ELF-1 (cell line): ENCODE data around the gene MT1X.

Experiments used
- DNase-seq: peaks from one replicate; pipeline ENCODE4 v3.0.0-alpha.2; 2016; ENCODE audit warnings: low read depth, low spot score

Gene MT1X

DNA sequence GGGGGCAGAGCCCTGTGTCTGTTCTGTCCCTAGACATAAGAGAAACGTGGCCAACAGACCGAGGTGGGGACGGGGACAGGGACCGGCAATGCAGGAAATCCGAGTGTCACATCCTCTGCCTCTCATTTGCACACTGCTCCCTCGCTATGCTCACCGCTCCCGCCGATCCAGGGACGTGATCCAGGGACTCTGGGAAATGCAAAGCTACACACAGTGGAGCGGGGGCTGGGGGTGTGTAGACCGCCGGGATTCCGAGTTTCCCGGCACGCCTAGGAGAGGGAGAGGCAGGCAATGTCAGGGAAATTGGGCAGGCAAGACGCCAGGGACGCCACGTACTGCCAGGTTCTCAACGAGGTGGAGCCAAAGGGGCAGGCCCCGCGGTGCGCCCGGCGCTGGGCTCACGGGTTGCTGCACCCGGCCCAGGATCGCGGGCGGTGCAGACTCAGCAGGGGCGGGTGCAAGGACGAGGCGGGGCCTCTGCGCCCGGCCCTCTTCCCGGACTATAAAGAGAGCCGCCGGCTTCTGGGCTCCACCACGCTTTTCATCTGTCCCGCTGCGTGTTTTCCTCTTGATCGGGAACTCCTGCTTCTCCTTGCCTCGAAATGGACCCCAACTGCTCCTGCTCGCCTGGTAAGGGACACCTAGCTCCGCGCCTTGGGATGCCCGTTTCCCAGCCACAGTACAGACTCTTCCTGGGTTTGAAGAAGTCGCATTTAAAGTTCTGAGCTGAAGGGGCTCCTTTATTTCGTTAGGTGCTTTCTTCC, at the start of gene MT1X:
Gene MT1X, plus strand, starts transcription at position 532 of the 764 bp plus-strand sequence. Its CDS starts 71 bp downstream, at position 603.
- DNase-seq: peak; percentile 91

DNA sequence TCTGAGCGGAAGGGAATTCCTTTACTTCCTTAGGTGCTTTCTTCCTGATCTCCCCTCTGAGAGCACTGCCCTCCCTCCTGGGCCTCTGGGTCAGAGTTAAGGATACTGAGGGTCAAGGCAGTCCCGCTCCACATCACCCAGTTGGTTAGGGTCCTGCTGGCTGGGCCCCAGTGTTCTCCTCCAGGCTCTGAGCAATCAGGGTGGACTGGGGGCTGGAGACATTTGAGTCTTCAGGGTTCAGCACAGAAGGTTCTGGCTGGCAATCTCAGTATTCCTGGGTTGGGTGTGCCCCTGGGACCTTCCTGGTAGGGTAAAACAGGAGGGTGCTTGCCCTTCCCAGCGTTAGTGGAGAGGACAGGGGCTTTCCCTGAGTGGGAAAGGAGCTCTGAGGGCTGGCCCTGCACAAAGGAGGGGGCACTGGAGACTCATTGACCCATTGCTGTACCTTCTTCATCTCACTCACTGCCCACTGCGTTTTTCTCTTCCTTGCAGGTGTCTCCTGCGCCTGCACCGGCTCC, 49.4 kb upstream of the MT1X start:
- no peak for DNase-seq

GRCh38 chr16:56633535-56633934, 48.7 kb upstream of the MT1X start:
- no peak for DNase-seq

DNA sequence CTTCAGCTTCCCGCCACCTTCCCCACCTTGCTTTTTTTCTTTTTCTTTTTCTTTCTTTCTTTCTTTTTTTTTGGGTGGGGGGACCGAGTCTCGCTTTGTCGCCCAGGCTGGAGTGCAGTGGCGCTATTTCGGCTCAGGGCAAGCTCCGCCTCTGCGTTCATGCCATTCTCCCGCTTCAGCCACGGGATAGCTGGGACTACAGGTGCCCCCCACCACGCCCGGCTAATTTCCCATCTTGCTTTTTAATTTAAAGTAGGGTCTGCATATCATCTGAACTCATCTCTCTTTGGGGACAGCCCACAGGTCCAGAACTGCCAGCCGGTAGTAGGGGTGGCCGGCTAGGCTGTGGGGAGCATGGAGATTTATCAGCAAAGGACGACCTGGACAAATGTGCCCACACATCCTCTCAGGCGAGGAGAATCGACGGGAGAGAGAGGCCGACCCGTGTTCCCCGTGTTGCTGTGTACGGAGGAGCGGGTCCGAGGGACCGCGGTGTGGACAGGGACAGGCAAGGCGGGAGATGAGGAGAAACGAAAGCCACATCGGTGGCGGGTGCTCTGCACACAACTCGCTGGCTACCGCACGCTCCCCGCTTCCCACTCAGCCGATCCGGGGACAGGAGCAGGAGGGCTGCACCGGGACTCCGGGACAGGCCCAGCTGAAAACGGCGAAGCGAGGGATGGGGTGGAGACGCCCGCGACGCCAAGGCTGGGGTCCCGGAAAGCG, 47.4 kb upstream of the MT1X start:
- DNase-seq: no peak

DNA sequence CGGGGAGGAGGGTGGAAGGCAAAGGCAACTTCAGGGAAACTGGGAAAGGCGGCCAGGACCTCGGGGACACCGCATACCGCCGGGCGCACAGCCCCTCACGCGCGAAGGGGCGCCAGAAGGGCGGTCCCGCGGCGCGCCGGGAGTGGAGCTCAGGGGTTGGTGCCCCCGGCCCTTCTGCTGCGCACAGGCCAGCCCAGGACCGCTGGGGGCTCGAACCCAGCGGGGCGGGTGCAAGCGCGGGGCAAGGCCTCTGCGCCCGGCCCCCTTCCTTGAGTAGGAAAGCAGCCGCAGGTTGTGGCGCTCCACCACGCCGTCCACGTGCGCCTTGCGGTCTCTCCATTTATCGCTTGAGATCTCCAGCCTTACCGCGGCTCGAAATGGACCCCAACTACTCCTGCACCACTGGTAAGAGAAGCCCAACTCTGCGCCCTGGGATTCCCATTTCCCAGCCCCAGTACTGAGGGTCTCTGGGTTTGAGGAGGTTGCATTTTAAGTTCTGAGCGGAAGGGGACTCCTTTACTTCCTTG, 46.8 kb upstream of the MT1X start:
- DNase-seq: no peak

- no peak for DNase-seq
These were observed 45.5 kb upstream of the MT1X start for GRCh38 chr16:56636616-56637413.

DNA sequence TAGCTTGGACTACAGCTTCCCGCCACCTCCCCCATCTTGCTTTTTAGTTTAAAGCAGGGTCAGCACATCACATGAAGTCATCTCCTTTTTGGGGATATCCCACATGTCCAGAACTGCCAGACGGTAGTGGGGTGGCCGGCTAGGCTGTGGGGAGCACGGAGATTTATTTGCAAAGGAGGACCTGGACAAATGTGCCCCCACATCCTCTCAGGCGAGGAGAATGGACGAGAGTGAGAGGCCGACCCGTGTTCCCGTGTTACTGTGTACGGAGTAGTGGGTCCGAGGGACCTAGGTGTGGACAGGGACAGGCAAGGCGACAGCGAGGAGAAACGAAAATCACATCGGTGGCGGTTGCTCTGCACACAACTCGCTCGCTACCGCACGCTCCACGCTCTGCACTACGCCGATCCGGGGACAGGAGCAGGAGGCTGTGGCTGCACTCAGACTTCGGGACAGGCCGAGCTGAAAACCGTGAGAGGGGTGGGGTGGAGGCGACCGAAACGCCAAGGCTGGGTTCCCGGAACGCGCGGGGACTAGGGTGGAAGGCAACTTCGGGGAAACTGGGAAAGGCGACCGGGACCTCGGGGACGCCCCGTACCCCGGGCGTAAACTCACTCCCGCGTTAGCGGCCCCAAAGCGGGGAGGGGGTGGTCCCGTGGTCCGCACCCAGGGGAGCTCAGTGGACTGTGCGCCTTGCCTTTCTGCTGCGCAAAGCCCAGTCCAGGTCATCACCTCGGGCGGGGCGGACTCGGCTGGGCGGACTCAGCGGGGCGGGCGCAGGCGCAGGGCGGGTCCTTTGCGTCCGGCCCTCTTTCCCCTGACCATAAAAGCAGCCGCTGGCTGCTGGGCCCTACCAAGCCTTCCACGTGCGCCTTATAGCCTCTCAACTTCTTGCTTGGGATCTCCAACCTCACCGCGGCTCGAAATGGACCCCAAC, 44.2 kb upstream of the MT1X start, which contains the start of gene MT1A:
Gene MT1A, plus strand, starts transcription at position 853 of the 937 bp plus-strand sequence. Its CDS starts 73 bp downstream, at position 926.
- DNase-seq: peak; percentile 76

DNA sequence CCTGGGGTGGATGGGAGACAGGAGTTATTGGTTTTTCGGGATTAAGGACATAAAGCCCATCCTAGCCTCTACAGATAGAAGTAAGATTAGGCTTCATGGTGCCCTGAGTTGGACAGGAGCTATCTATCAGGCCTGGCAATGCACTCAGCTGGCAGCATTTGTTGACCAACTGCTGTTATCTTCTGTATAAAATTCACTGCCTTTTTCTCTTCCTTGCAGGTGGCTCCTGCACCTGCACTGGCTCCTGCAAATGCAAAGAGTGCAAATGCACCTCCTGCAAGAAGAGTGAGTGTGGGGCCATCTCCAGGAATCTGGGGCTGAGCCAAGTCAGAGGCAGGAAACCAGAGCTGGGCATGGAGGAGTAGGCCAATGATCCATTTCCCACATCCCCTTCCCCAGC, 43.2 kb upstream of the MT1X start:
- no peak for DNase-seq

- no peak for DNase-seq
These were observed 42.2 kb upstream of the MT1X start for GRCh38 chr16:56640076-56640475.

DNA sequence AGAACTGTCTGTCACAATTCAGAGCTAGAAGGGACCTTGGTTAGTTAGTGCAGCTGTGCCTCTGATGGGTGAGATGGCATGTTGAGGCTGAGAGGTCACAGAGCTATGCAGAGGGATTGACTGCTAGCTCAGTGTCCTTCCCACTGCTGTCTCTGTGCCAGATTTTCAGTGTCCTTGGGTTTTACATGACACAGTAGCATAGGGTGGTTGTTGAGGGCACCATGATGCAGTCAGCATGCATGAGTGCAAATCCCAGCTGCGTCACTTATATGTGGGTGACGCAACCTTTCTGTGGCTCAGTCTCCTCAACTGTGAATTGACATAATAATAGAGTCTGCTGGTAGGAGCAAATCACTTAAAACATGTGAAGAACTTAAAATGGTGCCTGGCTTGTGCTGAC, 41.1 kb upstream of the MT1X start:
- DNase-seq: no peak

GRCh38 chr16:56643080-56643778, 39.0 kb upstream of the MT1X start:
- DNase-seq: peak; percentile 72

GRCh38 chr16:56643833-56644232, 38.4 kb upstream of the MT1X start:
- no peak for DNase-seq

GRCh38 chr16:56645311-56645710, 37.0 kb upstream of the MT1X start:
- no peak for DNase-seq

DNA sequence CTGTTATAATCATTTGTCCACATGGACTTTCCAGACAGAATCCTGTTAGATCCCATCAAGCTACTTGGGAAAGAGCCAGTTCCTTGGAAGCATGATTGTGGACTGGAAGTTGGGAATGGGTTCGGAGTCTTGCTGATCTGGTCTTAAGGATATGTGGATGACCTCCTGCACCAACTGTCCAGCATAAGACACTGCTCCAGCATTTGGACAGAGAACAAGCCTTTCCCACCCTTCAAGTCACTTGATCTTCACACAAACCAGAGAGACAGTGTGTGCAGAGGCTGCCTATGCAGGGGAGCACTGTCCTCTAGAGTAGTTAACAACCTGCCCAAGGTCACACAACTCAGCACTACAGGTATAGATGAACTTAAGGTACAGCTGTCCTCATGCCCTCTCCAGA, 36.4 kb upstream of the MT1X start:
- no peak for DNase-seq

DNA sequence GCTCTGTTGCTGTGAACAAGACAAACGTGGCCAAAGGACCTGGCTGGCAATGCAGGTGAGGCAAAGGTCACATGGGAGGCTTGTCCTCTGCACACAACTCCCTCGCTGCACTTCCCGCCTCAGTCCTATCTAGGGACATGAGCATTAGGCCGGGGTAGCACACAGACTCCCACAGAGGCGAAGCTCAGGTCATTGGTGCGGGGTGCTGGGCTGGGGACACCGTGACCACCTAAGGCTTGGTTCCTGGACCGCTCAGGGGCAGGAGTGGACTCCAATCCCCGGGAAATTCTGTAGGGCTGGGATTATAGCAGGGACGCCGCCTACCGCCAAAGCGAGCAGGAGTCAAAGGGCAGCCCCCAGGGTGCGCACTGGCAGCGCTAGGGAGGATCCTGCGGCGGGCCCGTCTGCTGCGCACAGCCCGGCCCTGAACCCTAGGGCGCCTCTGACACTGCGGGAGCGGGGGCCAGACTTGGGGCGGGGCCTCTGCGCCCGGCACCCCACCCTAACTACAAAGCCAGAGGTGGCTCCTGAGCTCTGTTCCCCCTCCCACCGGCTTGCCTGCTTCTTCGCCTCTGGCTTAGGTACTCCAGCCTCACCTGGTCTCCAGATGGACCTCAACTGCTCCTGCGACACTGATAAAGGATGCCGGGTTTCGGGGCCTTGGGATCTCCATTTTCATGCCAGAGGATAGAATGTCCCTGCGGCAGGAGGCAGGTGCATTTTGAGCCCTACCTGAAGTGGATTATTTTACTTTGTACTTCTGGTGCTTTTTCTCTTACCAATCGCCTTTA, 34.4 kb upstream of the MT1X start:
- no peak for DNase-seq

DNA sequence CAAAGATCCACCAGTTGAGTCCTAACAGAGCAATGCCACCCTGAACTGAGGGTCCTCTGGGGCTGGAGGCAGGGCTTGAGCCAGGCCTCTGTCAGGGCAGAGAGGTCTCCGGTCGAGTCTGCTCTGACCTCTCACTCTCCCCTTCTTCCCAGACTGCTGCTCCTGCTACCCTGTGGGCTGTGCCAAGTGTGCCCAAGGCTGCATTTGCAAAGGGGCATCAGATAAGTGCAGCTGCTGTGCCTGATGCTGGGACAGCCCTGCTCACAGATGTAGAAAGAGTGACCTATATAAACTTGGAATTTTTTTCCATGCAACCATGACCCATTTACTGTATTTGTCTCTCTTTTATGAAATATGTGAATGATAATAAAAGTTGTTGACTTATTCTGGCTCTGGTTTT, 33.0 kb upstream of the MT1X start:
- no peak for DNase-seq

- no peak for DNase-seq
These were observed 32.5 kb upstream of the MT1X start for GRCh38 chr16:56649820-56650219.

DNA sequence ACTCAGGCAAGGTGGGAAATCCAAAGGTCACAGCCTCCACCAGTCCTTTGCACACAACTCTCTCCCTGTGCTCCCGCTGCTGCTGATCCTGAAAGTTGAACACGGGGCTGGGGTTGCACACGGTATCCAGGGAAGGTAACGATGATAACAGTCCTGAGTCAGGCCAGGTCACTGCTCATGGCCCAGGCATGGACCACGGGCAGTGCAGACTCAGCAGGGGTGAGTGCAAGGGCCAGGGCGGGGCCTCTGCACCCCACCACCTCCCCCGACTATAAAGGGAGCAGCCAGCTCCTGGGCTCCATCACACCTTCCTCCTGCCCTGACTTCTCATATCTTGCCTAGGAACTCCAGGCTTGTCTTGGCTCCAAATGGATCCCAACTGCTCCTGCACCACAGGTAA, 30.7 kb upstream of the MT1X start, which contains the start of gene MT1B:
Gene MT1B, plus strand, starts transcription at position 301 of the 400 bp plus-strand sequence. Its CDS starts 68 bp downstream, at position 369.
- no peak for DNase-seq

DNA sequence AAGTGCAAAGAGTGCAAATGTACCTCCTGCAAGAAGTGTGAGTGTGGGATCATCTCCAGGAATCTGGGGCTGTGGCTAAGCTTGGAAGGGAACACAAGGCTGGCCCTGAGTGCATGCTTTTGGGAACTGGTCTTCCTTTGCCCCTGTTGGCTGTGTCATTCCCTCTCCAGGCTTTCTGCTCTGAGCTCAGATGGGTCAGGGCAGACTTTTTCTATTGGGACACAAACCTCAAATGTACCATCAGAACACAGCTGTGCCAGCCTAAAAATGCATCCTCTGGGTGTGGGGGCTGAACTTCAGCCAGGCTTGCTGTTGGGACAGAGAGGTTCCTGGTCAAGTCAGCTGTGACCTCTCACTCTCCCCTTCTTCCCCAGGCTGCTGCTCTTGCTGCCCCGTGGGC, 29.7 kb upstream of the MT1X start:
- DNase-seq: no peak
